Kidney epithelial cell (primary cell): ENCODE data around the gene B3GNT5. TPM values are rescaled to one million over a fixed set of nuclear protein-coding genes. Genes with fewer than 3 reads are reported as not detected.

ENCODE experiments used
- DNase-seq: peaks from one replicate; pipeline ENCODE4 v3.0.0-alpha.2; 2010; ENCODE audit warnings: low read depth
- H3K27me3 ChIP-seq: 2 replicates; pipeline ENCODE4 v1.6.0; 2011; ENCODE audit warnings: low read length; ENCODE audit not compliant: control insufficient read depth, insufficient read depth
- H3K36me3 ChIP-seq: 2 replicates; pipeline ENCODE4 v1.5.1; 2011; ENCODE audit warnings: low read length; ENCODE audit not compliant: control insufficient read depth, insufficient read depth
- H3K4me3 ChIP-seq: 2 replicates; pipeline ENCODE4 v1.5.1; 2011; ENCODE audit warnings: low read depth, mild to moderate bottlenecking, control low read depth, low read length
- total RNA-seq: library from RNA; depleted of rRNA; stranded (reverse); fragments of >200 nt; gene quantifications from 2 replicates; pipeline ENCODE4 v1.2.3, GENCODE V29; 2015
- TF ChIP-seq, protein P1 (sequence below): IDR thresholded peaks from 2 replicates; pipeline ENCODE4 v1.5.1; 2011; ENCODE audit warnings: mild to moderate bottlenecking, moderate library complexity, low read length, control low read depth, inconsistent platforms; ENCODE audit not compliant: insufficient read depth, poor library complexity, severe bottlenecking

The B3GNT5 gene
- total RNA-seq, 1 donor from 2014 or later: 27.6 TPM

DNA sequence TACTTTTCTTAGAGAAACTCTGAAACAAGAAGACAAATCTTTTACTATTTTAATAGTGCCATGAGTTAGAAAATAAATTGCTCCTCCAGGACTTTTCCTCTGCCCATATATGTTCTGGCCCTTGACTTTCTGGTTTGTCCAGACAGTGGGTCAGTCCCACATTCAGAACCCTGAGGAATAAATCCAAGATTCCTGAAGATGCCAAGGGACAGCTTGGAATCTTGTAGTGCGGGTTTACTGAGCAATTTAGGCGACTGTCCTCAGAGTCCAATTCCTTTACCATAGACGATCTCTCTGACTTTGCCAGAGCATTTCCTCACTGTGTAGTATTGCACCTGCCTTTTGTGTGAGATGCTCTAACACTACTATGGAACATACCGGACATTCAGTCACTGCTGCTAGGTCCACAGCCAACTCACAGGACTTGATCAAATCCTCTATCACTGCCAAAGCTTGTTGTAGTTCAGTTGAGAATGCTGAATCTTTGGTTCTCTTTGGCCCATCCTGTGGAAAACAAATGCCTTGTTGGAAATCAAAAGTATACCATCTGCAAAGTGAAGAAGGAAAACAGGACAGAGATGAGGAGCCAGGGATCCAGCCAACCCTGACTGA, 37.4 kb upstream of the B3GNT5 start:
- Histone ChIP-seq H3K4me3 (no peak overlapping the region), H3K36me3 (no peaks in the 10 kb centered on the region), H3K27me3 (no peaks in the 10 kb centered on the region)
- DNase-seq: no peak
- TF ChIP-seq, protein P1, sequence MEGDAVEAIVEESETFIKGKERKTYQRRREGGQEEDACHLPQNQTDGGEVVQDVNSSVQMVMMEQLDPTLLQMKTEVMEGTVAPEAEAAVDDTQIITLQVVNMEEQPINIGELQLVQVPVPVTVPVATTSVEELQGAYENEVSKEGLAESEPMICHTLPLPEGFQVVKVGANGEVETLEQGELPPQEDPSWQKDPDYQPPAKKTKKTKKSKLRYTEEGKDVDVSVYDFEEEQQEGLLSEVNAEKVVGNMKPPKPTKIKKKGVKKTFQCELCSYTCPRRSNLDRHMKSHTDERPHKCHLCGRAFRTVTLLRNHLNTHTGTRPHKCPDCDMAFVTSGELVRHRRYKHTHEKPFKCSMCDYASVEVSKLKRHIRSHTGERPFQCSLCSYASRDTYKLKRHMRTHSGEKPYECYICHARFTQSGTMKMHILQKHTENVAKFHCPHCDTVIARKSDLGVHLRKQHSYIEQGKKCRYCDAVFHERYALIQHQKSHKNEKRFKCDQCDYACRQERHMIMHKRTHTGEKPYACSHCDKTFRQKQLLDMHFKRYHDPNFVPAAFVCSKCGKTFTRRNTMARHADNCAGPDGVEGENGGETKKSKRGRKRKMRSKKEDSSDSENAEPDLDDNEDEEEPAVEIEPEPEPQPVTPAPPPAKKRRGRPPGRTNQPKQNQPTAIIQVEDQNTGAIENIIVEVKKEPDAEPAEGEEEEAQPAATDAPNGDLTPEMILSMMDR: no peak

DNA sequence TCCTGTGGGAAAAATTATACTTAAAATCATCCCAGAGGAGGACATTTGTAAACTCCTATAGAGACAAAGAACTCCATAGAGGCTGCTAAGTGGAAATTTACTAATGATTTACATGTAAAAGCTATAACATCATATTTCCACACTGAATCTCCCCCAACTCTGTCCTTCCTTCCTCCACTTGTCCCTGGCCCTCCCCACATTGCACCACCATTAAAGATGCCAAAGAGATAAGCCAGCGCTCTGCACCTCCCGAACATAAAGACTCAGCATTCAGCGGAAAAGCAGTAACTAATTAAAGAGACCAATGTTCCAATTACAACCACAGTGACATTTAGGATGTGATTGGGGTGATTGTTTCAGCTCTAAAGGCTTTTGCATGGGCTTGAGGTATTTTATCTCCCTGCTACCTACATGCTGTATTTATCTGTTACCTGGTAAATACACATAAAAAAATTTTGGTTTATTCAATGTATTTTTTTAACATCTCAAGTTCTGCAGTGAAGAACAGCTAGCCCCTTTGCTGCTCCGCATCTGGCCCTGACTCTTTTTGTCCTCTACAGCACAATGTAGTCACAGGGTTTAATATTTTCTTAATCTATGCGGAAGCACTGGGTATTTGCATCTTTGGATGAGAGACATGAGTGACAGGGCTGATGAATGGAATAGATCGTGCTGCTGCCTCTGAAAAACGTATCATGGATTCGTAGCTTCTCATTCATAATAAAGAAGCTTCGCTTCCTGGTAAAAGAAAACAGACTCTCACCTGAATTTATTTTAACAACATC, 35.3 kb upstream of the B3GNT5 start:
- Histone ChIP-seq H3K4me3 (no peak overlapping the region), H3K36me3 (no peaks in the 10 kb centered on the region), H3K27me3 (no peaks in the 10 kb centered on the region)
- DNase-seq: no peak
- TF ChIP-seq, protein P1: no peak

DNA sequence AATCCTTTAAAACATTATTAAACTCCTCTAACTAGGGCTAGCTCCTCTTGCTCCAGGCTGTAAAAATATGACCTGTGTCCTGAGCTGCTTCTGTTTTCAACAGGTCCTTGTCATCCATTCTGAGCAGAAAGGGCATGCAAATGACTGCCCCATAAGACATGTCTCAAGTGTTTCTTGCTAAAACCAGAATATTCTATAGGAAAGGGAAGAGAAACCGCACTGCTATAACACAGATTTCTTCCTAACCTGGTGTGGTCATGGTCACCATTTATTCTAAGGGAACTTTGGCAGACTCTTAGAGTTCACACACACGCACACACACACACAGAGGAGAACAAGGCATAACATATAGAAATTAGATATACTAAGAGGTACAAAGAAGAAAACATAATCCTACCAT, 34.2 kb upstream of the B3GNT5 start:
- Histone ChIP-seq H3K36me3 (no peaks in the 10 kb centered on the region), H3K4me3 (no peak overlapping the region), H3K27me3 (no peaks in the 10 kb centered on the region)
- TF ChIP-seq, protein P1: no peak
- DNase-seq: no peak

DNA sequence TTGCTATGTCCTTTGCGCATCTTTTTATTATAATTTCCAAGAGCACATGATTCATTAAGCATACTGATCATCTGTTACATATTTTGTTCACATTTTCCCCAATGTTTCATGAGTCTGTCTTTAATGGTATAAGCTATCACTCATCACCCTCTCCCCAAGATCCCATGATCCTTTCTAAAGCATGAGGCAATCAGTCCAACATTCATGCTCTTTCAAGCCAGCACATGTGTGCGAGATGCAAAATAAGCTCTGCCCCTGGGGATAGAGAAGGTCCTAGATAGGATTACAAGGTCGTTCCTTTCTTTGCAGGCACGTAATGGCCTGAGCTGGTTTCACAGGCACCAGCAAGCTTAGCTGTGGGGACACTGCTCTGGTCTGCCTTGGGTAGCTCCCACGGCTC, 32.2 kb upstream of the B3GNT5 start:
- Histone ChIP-seq H3K36me3 (no peaks in the 10 kb centered on the region), H3K27me3 (no peaks in the 10 kb centered on the region), H3K4me3 (no peak overlapping the region)
- TF ChIP-seq, protein P1: no peak
- no peak for DNase-seq

DNA sequence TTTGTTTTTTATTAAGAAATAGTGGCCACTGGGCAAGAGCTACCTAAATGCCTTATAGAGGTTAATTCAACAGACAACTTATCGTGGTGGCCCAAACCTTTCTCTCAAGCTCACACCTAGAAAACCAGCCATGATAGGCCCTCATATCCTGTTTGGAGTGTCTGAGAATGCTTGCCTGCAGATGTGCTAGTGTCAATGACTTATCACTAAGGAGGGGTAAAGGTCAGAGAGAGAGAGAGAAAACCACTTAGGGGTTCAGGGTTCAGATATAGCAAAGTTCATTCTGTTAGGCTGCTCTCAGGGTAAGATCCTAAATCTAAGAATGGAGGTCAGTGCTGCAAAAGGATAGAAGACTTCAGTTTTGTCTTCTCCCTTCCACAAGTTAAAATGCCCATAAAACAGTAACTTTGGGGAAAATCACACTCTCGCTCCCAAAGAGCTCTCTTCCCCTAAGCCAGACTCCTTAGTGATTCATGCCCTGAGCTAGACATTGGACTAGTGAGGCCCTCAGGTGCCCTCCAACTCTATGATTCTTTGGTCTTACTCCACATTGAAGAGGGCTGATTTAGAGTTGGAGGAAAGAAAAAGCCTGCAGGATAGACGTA, 30.3 kb upstream of the B3GNT5 start:
- DNase-seq: no peak
- H3K27me3 ChIP-seq: no peaks in the 10 kb centered on the region
- TF ChIP-seq, protein P1: no peak
- no peak overlapping the region for H3K4me3 ChIP-seq
- H3K36me3 ChIP-seq: no peaks in the 10 kb centered on the region
